LNCaP clone FGC (cell line): ENCODE results near the gene HTR2C.
"Not testable (repeated sequence)": the region's sequence is repeated elsewhere in the genome, so short reads cannot be mapped to it uniquely, and the experiment has no call there.

Source experiments
- DNase-seq: peaks from one replicate; pipeline ENCODE4 v3.0.0-alpha.2; 2011; ENCODE audit warnings: low read depth
- H3K4me3 ChIP-seq: 2 replicates; pipeline ENCODE4 v1.5.1; 2011; ENCODE audit warnings: mild to moderate bottlenecking, low read depth, low read length, control low read depth
- TF ChIP-seq, protein P1 (sequence below): IDR thresholded peaks from 2 replicates; pipeline ENCODE4 v1.5.1; 2012; ENCODE audit warnings: mild to moderate bottlenecking; ENCODE audit not compliant: control insufficient read depth, insufficient read depth; ENCODE audit errors: extremely low read depth

HTR2C gene

DNA sequence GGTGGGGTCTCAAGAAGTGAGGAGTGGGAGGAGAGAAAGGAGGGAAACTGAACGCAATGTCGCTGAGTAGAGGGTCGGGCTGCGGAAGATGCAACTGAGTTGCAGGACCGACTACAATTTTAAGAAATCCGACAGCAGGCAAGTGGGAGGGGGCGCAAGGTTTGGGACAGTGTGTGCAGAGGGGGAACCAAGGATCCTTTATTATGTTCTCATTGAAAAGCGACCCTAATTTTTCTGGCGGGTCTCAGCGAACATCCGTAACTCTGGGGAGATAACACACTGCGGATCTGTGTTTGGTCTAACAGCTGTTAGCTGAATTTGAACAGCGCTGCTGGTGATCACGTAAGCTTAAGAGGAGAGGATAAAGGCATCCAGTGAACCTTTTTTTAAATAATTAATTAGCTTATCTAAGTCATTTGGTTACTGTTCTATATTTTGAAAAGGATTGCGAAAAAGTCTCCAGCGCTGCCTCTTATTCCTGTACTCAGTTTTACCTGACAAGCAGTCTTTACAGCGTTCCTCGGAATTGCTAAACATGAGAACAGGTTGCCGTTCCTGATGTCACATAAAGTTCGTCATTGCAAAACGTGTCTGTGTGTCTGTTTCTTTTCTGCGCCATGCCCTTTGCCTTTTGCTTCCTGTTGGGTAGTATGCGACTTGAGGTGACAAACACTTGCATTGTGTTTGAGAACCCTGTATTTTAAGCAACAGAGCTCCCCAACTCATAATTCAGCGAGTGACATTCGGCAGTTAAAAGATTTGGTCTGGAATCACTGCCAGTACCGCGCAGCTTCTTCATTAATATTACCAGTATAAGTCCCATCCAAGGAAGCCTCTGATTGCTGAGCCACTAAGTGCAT lies 1.3 kb downstream of the HTR2C start:
- no peak for DNase-seq
- H3K4me3 ChIP-seq = no peak overlapping the region
- TF ChIP-seq, protein P1, sequence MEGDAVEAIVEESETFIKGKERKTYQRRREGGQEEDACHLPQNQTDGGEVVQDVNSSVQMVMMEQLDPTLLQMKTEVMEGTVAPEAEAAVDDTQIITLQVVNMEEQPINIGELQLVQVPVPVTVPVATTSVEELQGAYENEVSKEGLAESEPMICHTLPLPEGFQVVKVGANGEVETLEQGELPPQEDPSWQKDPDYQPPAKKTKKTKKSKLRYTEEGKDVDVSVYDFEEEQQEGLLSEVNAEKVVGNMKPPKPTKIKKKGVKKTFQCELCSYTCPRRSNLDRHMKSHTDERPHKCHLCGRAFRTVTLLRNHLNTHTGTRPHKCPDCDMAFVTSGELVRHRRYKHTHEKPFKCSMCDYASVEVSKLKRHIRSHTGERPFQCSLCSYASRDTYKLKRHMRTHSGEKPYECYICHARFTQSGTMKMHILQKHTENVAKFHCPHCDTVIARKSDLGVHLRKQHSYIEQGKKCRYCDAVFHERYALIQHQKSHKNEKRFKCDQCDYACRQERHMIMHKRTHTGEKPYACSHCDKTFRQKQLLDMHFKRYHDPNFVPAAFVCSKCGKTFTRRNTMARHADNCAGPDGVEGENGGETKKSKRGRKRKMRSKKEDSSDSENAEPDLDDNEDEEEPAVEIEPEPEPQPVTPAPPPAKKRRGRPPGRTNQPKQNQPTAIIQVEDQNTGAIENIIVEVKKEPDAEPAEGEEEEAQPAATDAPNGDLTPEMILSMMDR = no peak

DNA sequence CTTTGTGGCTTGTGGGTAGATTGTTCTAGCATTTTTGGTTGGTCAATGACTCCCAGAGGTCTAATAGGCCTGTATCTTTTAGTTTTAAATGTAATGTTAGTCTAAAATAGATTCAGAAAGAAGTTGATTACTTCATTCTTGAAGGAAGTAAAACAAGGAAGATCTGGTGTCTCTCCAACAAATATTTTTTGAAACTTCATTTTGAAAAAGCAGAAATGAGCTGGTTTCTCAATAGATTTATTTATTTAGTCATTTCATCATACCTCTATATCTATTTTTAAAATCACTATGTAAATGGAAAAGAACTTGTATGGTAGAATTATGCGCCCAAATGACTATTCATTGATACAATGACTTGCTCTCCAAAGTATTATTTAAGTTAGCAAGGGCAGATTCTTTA lies 7.2 kb downstream of the HTR2C start:
- no peak overlapping the region for H3K4me3 ChIP-seq
- no peak for DNase-seq
- TF ChIP-seq, protein P1 = no peak

DNA sequence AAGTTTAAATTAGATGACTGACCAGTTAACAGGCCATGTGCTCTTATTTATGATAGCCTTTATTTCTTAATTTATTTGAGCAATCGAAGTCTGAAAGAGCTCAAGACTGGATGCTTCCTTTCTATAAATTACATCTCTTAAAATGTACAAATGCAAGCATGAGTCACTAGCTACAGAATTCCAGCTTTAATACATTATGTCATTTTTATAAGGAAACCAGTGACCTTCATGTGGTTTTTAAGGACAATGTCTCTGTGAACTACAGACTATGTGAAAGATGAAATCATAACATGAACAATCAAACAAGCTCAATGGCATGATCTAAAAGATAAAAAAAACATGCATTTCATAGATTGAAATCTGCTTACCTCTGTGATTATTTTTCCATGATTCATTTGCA lies 15.4 kb downstream of the HTR2C start:
- TF ChIP-seq, protein P1 = no peak
- no peak for DNase-seq
- no peak overlapping the region for H3K4me3 ChIP-seq

DNA sequence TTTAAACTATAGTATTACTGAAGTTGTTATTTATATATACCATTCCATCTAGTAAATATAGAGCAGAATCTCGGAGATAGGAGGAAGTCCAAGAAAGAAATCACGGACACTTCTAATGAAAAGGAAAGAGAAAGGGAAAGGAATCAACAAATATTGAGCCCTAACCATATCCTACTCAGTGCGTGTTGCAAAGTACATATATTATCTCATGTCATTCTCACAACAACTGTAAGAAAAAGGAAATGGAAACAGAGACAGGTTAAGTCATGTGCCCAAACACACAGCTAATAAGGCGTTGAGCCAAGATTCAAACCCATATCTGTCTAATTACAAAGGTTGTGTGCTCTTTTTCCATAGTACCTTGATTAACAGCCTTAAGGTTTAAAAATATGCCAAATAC lies 16.0 kb downstream of the HTR2C start:
- H3K4me3 ChIP-seq = no peak overlapping the region
- TF ChIP-seq, protein P1 = no peak
- DNase-seq = no peak

DNA sequence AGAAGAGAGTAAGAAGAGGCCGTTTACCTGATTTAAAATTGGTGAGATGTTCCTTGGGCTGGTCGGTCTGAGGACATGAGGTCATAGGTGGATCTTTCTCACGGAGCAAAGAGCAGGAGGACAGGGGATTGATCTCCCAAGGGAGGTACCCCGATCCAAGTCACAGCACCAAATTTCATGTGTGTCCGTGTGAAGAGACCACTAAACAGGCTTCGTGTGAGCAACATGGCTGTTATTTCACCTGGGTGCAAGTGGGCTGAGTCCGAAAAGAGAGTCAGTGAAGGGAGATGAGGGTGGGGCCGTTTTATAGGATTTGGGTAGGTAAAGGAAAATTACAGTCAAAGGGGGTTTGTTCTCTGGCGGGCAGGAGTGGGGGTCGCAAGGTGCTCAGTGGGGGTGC lies 22.7 kb downstream of the HTR2C start:
- not testable (repeated sequence) for DNase-seq

DNA sequence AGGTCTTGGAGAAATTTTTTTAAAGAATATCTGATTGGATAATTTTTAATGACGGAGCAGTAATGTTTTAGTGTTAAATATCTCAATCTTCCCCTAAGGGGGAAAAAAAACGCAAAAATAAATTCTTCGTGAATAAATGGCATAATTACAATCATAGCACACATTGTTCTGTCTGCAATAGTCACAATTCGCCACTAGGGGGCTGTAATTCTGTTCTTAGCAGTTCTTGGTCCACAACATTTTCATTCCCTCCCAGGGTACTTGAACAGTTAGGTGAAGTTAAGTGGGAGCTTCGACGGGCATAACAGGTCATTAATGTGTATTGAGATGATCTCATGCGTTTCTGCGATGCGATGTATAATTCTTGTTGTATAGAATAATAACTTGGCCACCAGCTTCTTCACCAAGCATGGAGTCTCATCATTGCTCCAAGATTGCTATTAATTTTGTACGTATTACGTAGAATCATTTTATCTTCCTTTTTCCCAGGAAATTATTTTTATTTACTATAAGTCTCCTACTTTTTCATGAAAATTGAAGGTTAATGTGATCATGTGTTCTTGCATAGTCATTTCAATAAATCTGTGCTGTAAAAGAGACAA lies 27.2 kb downstream of the HTR2C start:
- DNase-seq = no peak
- no peak overlapping the region for H3K4me3 ChIP-seq
- TF ChIP-seq, protein P1 = peak; percentile 49

More for the DNA sequence above, 22.7 kb downstream of the HTR2C start:
- not testable (repeated sequence) for H3K4me3 ChIP-seq

DNA sequence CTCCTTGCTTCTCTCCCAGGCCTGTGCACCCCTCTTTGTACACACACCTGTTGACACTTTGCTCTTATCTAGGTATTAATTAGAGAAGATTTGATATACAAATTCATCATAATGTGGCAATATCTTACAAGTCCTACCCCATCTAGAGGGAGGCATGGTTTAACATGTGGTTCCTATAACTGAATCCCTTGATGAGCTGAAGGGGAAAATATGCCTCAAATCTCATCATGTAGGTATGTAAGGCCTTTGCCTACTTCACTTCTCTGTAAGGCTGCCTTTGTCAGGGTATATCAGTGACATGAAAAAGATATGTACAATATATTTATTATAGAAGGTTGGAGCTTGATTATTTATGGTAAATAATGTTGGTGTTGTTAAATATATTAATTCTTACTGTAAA lies 31.9 kb downstream of the HTR2C start:
- no peak for DNase-seq
- TF ChIP-seq, protein P1 = no peak
- H3K4me3 ChIP-seq = no peak overlapping the region
